ENCODE results near the gene E2F6. TPM values are rescaled to one million over a fixed set of nuclear protein-coding genes. Genes with fewer than 3 reads are reported as not detected.
A peak's percentile ranks its signal among the peaks of the same experiment; 100 is the strongest.

The E2F6 gene
- total and polyA plus RNA-seq, 2 experiments from 2014 or later, result 13.8 to 23.1 TPM

DNA sequence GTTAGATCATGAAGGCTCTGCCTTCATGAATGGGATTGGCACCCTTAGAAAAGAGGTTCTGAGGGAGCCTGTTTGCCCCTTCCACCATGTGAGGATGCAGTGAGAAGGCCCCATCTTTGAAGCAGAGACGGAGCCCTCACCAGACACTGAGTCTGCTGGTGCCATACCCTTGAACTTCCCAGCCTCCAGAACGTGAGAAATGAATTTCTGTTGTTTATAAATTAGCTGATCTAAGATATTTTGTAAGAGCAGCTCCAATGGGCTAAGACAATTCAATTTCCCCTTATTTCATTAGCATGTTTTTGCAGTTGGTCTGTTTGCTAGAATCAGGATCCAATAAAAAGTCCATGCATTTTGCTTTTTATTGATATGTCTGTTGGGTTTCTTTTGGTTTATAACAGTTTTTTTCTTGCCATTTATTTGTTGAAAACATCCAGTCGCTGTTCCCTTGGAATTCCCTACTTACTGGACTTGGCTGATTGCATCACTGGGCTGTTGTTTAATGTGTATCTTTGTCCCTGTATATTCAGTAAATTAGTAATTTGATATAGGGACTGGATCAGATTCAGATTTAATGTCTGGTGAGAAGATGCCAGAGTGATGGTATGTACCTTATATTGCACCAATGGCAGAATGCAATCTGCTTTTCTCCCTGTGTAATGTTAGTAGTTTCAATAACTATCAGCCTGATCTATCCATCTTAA, 43.8 kb upstream of the E2F6 start:
- no peak overlapping the region for H3K4me3 ChIP-seq
- no peak overlapping the region for H3K27ac ChIP-seq
- 71% methylated on average over 3 of the region's 3 CpGs for WGBS (ENCODE audit: low lambda C conversion rate, missing lambda C conversion rate)
- H3K9me2 ChIP-seq (replicated peaks; ENCODE audit: insufficient read depth), result no peaks in the 10 kb centered on the region
- no peaks in the 10 kb centered on the region for H3K79me2 ChIP-seq
- no peaks in the 10 kb centered on the region for H4K20me1 ChIP-seq (ENCODE audit: insufficient read depth, poor library complexity, severe bottlenecking)
- H2AFZ ChIP-seq, result no peak overlapping the region
- TF ChIP-seq EZH2 (IDR thresholded peaks at IDR 0.05; ENCODE audit: borderline replicate concordance) (no peak), CTCF (IDR thresholded peaks at IDR 0.05; ENCODE audit: poor library complexity) (no peak), EZH2phosphoT487 (IDR thresholded peaks at IDR 0.05; ENCODE audit: low read depth, severe bottlenecking, unreplicated experiment) (no peak)
- no peaks in the 10 kb centered on the region for H3K27me3 ChIP-seq
- no peaks in the 10 kb centered on the region for H3K36me3 ChIP-seq (replicated peaks; ENCODE audit: insufficient read depth, low read depth)
- H3K4me2 ChIP-seq, result no peak overlapping the region
- no peaks in the 10 kb centered on the region for H3K9me3 ChIP-seq (ENCODE audit: low read depth)
- no peak for DNase-seq (ENCODE audit: low spot score)
- H3K4me1 ChIP-seq (ENCODE audit: insufficient read depth), result peaks cover 20% of the 10 kb centered on the region

- Histone ChIP-seq H3K79me2 (peaks cover 6% of the 10 kb centered on the region), H2AFZ (no peak overlapping the region), H3K4me1 (ENCODE audit: insufficient read depth) (peaks cover 20% of the 10 kb centered on the region), H4K20me1 (ENCODE audit: insufficient read depth, poor library complexity, severe bottlenecking) (no peaks in the 10 kb centered on the region), H3K27me3 (no peaks in the 10 kb centered on the region), H3K4me2 (peak overlapping the region; percentile 31), H3K9me2 (replicated peaks; ENCODE audit: insufficient read depth) (no peaks in the 10 kb centered on the region), H3K36me3 (replicated peaks; ENCODE audit: insufficient read depth, low read depth) (no peaks in the 10 kb centered on the region), H3K27ac (peak overlapping the region; percentile 64), H3K4me3 (no peak overlapping the region), H3K9me3 (ENCODE audit: low read depth) (no peaks in the 10 kb centered on the region)
- 67% methylated on average over 8 of the region's 8 CpGs for WGBS (ENCODE audit: low lambda C conversion rate, missing lambda C conversion rate)
- DNase-seq (ENCODE audit: low spot score), result peak; percentile 39
- no peak for TF ChIP-seq EZH2 (IDR thresholded peaks at IDR 0.05; ENCODE audit: borderline replicate concordance)
- no peak for TF ChIP-seq CTCF (IDR thresholded peaks at IDR 0.05; ENCODE audit: poor library complexity)
- TF ChIP-seq EZH2phosphoT487 (IDR thresholded peaks at IDR 0.05; ENCODE audit: low read depth, severe bottlenecking, unreplicated experiment), result no peak
Measured at GRCh38 chr2:11508279-11508678, 42.3 kb upstream of the E2F6 start.

DNA sequence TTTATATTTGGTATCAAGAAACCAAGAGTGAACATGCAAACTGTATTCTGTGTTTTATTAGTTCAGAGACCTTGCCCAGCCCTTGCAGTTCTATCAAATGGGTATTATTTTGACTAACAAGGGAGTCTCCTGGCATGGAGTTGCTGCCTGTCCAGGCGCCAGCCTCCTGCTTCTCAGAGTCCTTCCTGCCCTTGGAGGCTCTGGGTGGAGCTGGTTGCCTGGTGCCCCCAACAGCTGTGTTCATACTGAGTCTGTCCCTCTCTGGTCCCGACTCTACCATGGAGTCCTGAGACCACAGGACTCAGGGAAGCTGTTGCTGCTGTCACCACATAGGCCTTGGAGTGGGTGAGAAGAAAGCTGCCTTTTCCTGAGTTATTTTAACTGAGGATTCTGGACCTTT, 41.6 kb upstream of the E2F6 start:
- WGBS (ENCODE audit: low lambda C conversion rate, missing lambda C conversion rate), result 88% methylated on average over 2 of the region's 2 CpGs
- peaks cover 20% of the 10 kb centered on the region for H3K4me1 ChIP-seq (ENCODE audit: insufficient read depth)
- H2AFZ ChIP-seq, result no peak overlapping the region
- peaks cover 6% of the 10 kb centered on the region for H3K79me2 ChIP-seq
- H3K4me2 ChIP-seq, result no peak overlapping the region
- H3K36me3 ChIP-seq (replicated peaks; ENCODE audit: insufficient read depth, low read depth), result no peaks in the 10 kb centered on the region
- H3K27me3 ChIP-seq, result no peaks in the 10 kb centered on the region
- no peaks in the 10 kb centered on the region for H4K20me1 ChIP-seq (ENCODE audit: insufficient read depth, poor library complexity, severe bottlenecking)
- H3K9me2 ChIP-seq (replicated peaks; ENCODE audit: insufficient read depth), result no peaks in the 10 kb centered on the region
- no peak for TF ChIP-seq EZH2phosphoT487 (IDR thresholded peaks at IDR 0.05; ENCODE audit: low read depth, severe bottlenecking, unreplicated experiment)
- no peak for TF ChIP-seq EZH2 (IDR thresholded peaks at IDR 0.05; ENCODE audit: borderline replicate concordance)
- no peak for TF ChIP-seq CTCF (IDR thresholded peaks at IDR 0.05; ENCODE audit: poor library complexity)
- no peak overlapping the region for H3K4me3 ChIP-seq
- peak overlapping the region; percentile 64 for H3K27ac ChIP-seq
- DNase-seq (ENCODE audit: low spot score), result no peak
- H3K9me3 ChIP-seq (ENCODE audit: low read depth), result no peaks in the 10 kb centered on the region
